Measurements from ENCODE around the gene APOC3. TPM values are rescaled to one million over a fixed set of nuclear protein-coding genes. Genes with fewer than 3 reads are reported as not detected.

Gene APOC3
- total and polyA plus RNA-seq, 4 donors, result 0.14 to 2.3 TPM; not detected in 2

GRCh38 chr11:116822575-116822974 is 7.1 kb upstream of the APOC3 start:
- WGBS, 2 donors, result 67 to 70% methylated on average over 5 of the region's 5 CpGs
- no peaks in the 10 kb centered on the region for H3K36me3 ChIP-seq (ENCODE audit: control insufficient read depth in 4 of 4, insufficient read depth in 4 of 4, low read length in 4 of 4)
- H3K9me3 ChIP-seq (ENCODE audit: control insufficient read depth in 4 of 4, insufficient read depth in 3 of 4, low read length in 3 of 4), result no peaks in the 10 kb centered on the region
- peaks cover 0 to 4% (median 0%) of the 10 kb centered on the region in 5 donors for H3K4me1 ChIP-seq (ENCODE audit: control insufficient read depth in 5 of 5, insufficient read depth in 5 of 5, low read length in 5 of 5)
- ATAC-seq (ENCODE audit: insufficient read depth, low FRiP score) (no peak), DNase-seq (no peak)
- H3K9ac ChIP-seq (ENCODE audit: insufficient read depth in 1 of 2, low read length in 2 of 2), result no peak overlapping the region
- TF ChIP-seq CTCF (IDR thresholded peaks at IDR 0.05; ENCODE audit: control extremely low read depth, extremely low read depth), result no peak
- H3K27ac ChIP-seq (ENCODE audit: low read depth in 1 of 2, low read length in 1 of 2), result no peak overlapping the region
- H3K27me3 ChIP-seq (ENCODE audit: control insufficient read depth in 3 of 3, insufficient read depth in 3 of 3, low read length in 2 of 3), result no peaks in the 10 kb centered on the region
- no peak overlapping the region for H3K4me3 ChIP-seq

GRCh38 chr11:116823031-116823843 is 6.5 kb upstream of the APOC3 start, which contains the start of gene APOA4:
APOA4 (minus strand) TSS chr11:116823304; CDS start chr11:116823191, 113 bp downstream.
- no peaks in the 10 kb centered on the region for H3K27me3 ChIP-seq (ENCODE audit: control insufficient read depth in 3 of 3, insufficient read depth in 3 of 3, low read length in 2 of 3)

GRCh38 chr11:116825434-116825833 is 4.3 kb upstream of the APOC3 start:
- ATAC-seq (ENCODE audit: insufficient read depth, low FRiP score), result no peak
- Histone ChIP-seq H3K4me3 (no peak overlapping the region), H3K9ac (ENCODE audit: insufficient read depth in 1 of 2, low read length in 2 of 2) (no peak overlapping the region), H3K27me3 (ENCODE audit: control insufficient read depth in 3 of 3, insufficient read depth in 3 of 3, low read length in 2 of 3) (no peaks in the 10 kb centered on the region), H3K36me3 (ENCODE audit: control insufficient read depth in 4 of 4, insufficient read depth in 4 of 4, low read length in 4 of 4) (no peaks in the 10 kb centered on the region), H3K9me3 (ENCODE audit: control insufficient read depth in 4 of 4, insufficient read depth in 3 of 4, low read length in 3 of 4) (no peaks in the 10 kb centered on the region), H3K27ac (ENCODE audit: low read depth in 1 of 2, low read length in 1 of 2) (no peak overlapping the region), H3K4me1 (ENCODE audit: control insufficient read depth in 5 of 5, insufficient read depth in 5 of 5, low read length in 5 of 5) (peaks cover 0 to 14% (median 6%) of the 10 kb centered on the region in 5 donors)
- no peak for DNase-seq
- 86 to 88% methylated on average over 5 of the region's 5 CpGs for WGBS, 2 donors
- TF ChIP-seq CTCF (IDR thresholded peaks at IDR 0.05; ENCODE audit: control extremely low read depth, extremely low read depth), result no peak

More at GRCh38 chr11:116823031-116823843, 6.5 kb upstream of the APOC3 start, which contains the start of gene APOA4:
- no peak for TF ChIP-seq CTCF (IDR thresholded peaks at IDR 0.05; ENCODE audit: control extremely low read depth, extremely low read depth)
- DNase-seq, result no peak
- Histone ChIP-seq H3K36me3 (ENCODE audit: control insufficient read depth in 4 of 4, insufficient read depth in 4 of 4, low read length in 4 of 4) (no peaks in the 10 kb centered on the region), H3K9me3 (ENCODE audit: control insufficient read depth in 4 of 4, insufficient read depth in 3 of 4, low read length in 3 of 4) (no peaks in the 10 kb centered on the region), H3K9ac (ENCODE audit: insufficient read depth in 1 of 2, low read length in 2 of 2) (no peak within 1 kb of the TSS), H3K4me3 (no peak within 1 kb of the TSS), H3K4me1 (ENCODE audit: control insufficient read depth in 5 of 5, insufficient read depth in 5 of 5, low read length in 5 of 5) (peaks cover 0 to 4% (median 0%) of the 10 kb centered on the region in 5 donors), H3K27ac (ENCODE audit: low read depth in 1 of 2, low read length in 1 of 2) (no peak within 1 kb of the TSS)
- no peak for ATAC-seq (ENCODE audit: insufficient read depth, low FRiP score)
- WGBS, 2 donors, result 88 to 95% methylated on average over 16 of the region's 16 CpGs

All from lung (tissue), 12 donors.